ENCODE measurements around the gene KRT7.

The KRT7 gene

DNA sequence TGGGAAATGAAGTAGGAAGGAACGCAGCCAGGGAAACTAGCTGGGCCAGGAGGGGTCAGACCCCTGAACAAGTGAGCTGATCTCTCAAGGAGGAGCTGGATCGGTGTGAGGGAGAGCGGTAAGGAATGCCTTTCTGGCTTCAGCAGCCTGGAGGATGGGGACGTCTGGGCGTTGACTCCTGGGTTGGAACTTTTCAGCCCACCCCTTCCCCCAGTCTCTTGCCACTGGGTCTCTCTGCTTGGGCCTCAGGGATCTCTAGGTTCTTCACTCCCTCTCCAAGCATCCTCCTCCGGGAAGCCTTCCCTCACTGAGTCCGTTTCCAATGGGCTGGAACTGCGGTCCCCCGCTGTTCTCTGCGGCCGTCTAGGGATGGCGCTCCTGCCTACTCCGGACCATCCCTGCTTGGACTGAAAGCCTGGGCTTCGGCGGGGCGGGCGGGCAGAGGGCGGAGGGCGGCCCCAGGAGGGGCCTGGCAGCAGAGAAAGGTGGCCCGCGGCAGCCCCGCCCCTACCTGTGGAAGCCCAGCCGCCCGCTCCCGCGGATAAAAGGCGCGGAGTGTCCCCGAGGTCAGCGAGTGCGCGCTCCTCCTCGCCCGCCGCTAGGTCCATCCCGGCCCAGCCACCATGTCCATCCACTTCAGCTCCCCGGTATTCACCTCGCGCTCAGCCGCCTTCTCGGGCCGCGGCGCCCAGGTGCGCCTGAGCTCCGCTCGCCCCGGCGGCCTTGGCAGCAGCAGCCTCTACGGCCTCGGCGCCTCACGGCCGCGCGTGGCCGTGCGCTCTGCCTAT lies at the start of gene KRT7:
Gene KRT7 (plus strand): TSS at position 570 of the 788 bp plus-strand sequence. CDS start 54 bp downstream, at position 624.
- DNase-seq: no peak

DNA sequence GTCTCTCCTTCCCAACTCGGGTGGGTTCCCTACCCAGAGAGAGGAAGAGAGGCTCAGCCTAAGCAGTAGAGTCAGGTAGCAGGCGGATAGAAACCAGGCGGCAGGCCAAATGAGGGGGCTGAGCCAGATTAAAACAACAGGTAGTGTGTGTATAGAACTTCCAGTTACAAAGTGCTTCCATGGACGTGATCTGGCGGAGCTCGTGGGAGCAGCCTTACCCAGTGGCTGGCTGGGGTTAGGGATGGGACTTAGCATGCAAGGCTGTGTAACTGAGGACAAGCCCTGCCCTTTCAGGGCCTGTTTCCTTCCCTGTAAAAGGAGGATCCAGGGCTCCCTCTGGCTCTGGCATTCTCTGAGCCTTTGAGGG lies 49.5 kb upstream of the KRT7 start:
- DNase-seq: peak in 5 of 56 donors; percentile 14 to 45 (median 25)

DNA sequence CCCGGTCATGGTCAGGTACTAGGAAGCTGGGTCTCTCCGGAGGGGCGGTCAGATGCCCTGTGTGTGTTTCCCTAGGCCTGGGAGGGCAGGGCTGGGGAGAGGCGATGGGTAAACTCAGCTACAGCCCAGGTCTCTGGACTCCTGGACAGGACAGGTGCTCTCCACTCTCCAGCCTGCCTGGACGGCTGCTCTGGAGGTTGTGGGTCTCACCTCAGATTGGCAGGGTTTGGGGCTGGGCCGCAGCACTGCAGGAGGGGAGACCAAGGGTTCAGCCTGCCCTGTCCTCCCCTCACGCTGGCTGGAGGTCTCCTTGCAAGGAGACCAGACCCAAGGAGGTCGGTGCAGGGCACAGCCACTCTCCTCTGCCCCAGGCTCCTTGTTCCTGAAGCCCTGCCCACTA lies 49.1 kb upstream of the KRT7 start:
- no peak for DNase-seq

DNA sequence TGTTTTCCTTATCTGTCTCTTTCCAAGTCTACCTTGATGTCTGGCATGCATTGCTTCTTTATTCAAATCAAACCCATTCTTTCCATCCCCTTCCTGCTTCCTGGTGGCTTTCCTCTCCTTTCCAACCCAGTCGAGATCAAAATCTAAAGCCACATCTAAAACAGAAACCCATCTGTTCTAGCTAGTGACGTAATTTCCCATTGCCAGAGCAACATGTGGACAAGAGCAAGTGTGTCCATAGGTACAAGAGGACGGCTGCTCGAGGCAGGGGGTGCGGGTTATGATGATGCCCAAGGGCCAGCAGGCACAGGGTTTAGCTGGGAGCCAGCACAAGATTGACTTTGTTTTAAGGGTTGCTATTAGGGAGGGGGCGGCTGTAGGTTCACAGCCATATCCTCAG lies 48.2 kb upstream of the KRT7 start:
- no peak for DNase-seq

DNA sequence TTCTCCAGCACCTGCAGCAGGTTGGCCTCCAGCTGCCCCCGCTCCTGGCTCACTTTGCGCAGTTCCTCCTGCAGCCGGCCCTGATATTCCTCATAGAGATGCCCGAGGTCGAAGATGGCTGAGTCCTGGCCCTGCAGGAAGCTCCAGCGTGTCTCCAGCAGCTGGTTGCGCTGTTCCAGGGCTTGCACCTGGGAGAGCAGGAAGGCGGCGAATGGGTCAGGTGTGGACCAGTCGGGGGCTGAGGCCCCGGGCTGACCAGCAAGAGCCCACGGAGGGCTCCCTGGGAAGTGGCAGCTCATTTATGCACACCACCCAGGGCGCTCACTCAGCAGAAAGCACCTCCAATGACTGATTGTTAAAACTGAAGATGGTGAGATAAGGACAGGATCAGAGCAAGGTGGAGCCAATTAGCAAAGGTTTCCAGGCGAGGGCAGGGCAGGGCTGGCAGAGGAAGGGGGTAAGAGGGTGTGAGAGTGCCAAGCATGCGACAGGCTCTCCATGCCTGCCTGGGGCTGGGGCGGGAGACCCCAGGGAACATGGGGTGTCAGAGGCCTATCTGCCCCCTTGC lies 47.6 kb upstream of the KRT7 start:
- no peak for DNase-seq

DNA sequence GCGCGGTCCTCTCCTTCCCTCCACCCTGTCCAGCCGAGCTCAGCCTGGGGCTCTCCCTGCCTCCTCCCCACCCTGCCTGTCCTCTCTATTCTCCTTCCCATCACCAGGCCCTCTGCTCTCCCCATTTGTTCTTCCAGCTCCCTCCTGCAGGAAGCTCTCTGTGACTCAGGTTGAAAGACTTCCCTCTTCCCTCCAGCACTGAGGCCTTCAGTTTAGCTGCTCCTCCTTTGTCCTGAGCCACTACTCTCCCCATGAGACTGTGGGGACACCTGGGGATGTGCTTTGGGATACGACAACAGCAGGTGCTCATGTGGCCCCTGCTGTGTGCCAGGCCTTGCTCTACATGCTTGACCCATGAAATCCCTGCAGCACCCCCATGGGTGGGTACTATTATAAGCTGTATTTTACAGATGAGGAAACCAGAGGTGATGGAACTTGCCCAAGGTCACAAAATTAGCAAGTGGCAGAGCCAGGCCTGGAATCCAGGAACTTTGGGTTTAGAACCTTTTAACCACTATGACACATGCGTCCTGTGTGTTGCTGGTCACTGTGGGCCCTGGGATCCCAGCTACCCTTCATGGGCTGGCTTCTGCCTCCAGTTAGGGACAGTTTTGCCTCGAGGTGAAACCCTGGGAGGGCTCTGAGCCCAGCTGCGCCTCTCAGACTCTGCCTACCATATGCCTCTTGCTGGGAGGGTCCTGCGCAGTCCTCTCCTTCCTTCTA lies 46.8 kb upstream of the KRT7 start:
- DNase-seq: no peak

DNA sequence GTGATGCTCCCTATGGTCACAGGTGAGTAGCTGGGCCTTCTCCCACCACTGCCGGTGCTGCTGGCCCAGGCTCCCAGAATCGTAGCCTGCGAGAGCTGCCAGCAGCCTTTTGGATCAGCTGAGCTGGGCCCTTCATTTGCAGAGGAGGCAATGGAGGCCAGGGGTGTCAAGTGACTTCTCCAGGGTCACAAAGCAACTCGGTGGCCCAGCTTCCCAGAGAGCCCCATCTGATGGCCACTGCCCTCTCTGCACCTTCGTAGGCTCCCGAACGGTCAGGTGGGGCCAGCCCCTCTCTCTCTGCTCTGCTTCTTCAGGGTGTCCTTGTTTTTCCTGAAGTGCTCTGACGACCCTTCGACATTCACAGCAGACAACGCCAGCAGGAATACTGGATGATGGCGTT lies 45.8 kb upstream of the KRT7 start:
- no peak for DNase-seq

DNA sequence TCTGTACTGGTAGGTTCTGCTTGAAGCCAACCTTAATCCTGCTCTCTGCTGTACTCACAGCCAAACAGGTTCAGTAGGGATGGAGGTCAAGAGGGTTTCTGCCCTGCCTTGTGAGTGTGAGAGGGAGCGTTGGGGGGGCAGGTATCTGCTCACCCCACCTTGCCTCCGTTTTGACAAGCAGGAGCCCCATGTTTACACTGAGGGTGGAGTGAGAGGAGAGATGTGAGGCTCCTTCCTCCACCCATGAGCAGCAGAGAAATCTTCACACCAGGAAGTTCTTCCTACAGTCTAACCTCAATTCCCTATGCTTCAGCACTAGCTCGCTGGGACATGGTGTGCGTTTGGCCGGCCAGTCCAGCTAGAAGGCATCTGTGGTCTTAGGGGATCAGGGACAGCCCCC lies 45.4 kb upstream of the KRT7 start:
- no peak for DNase-seq

DNA sequence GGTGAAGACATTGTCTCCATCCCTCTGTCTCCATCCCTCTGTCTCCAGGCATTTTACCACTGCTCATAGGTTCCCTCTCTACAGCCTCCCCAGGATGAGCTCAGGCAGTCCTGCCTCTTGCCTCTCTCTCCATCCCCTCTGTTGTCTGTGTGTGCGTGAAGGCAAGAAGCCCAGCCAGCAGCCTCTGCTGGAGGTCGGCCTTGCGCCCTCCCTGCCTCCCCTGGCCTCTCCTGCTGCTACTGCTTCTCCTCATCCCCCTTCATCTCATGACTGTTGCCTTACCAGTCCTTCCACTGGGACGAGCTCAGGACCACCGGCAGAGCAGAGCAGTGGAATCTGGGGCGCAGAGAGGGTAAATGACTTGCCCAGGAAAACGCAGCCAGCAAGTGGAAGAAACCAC lies 44.4 kb upstream of the KRT7 start:
- no peak for DNase-seq

DNA sequence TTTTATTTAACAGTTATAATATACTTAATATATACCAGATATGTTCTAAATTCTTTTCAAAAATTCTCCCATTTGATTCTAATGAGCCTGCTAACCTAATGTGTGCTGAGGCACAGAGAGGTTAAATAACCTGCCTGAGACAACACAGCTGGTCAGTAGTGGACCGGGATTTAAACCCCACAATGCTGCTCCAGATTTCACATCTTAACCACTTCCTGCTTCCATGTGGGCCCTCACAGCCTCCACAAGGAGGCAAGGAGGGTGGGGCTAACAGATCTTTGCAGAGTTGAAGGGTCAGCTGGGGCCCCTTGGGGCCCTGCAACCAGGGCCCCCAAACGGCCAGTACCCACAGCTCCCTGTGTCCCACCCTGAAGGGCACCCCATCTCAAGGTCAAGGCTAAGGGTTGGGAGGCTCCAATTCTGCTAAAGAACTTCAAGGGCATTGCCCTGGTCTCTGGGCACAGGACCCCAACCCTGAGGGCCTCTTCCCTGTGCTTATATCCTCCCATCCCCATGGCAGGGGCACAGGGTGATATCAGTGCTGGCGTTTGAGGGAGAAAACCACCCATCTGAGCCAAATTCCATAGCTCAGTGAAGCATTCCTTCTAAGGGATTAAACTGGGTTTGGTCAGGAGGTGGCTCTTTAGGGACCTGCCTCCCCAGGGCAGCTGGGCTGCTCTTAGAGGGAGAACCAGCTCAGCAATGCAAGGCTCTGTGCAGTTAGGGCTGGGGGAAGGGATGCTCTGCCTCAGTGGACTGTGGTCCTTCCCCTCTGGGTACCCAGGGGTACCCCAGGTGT lies 43.5 kb upstream of the KRT7 start:
- DNase-seq: no peak

DNA sequence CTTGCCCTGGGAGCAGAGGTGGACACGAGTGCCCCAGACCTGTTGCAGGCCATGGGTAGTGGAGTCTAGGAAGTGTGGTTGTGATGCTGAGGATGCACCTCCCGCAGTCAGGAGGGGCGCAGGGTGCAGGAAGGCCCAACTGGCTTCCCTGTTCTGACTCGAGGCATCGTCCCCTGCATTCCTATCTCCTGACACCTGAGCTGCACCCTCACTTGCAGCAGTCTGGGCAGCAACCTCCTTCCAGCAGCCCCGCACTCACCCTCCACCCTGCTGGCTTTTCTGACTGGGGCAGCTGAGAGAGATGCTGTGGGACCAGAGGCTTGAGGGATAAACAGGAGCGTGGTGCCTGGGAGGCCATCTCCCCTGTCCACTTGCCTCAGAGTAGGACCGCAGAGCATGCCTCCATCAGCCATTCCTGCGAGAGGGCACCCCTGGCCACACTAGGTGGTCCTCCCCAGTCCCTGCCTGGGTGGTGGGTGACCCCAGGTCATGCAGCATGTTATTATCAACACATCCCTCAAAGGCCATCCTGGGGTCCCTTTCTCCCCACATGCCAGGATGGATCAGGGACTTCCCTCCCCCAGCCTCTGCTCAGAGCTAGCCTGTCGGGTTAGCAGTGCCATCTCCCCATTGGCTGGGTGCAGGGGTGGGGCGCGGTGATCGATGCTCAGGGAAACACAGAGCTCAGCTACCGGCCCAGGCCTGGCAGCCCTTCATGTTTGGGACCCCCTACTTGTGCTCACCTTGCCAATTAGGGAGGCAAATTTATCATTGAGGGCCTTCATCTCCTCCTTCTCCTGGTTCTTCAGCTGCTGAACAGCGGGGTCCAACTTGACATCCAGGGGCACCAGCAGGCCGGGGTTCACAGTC lies 41.9 kb upstream of the KRT7 start:
- DNase-seq: no peak

DNA sequence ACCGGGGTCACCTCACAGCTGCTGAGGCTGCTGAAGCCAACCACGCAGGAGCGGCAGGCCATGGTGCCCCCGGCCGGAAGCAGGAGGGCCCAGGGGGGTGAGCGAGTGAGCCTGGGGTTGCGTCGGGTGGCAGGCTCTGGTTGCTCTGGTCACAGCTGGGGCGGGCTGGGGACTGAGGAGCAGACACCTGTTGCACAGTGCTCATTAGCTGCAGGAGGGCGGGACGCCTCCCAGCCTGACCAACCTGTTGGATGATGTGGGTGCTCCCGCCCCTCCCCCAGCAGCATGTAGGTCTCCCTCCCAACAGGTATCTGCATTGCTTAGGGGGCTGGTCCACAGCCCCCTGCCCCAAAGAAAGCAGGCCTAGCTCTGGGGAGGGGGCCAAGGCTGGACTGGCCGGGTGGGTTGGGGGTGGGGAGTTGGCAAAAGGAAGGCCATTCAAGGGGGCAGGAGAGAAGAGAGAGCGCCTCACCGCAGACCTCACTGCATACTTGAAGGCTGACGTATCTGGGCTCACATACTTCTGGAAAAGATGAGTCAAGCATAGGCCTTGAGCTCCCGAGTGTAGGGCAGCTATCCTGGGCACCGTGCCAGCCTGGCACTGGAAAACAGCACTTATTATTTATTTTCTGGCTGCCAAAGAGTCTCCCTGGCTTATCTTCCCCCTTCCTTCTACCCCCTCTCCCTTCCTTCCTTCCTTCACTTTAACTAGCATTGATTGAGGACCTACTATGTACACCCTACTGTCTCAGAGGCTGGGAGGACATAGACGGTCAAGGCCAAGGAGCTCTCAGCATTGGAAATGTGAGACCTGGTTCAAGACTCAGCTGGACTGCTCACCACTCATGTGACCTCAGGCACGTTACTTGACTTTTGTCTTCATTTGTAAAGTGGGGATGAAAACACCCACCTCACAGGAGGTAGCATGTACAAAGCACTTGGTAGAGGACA lies 40.9 kb upstream of the KRT7 start, which contains the start of gene KRT80:
Gene KRT80 (minus strand): TSS at position 174 of the 951 bp plus-strand sequence. CDS start 112 bp downstream, at position 62.
- peak in 28 of 56 donors; percentile 4 to 82 (median 19) for DNase-seq

DNA sequence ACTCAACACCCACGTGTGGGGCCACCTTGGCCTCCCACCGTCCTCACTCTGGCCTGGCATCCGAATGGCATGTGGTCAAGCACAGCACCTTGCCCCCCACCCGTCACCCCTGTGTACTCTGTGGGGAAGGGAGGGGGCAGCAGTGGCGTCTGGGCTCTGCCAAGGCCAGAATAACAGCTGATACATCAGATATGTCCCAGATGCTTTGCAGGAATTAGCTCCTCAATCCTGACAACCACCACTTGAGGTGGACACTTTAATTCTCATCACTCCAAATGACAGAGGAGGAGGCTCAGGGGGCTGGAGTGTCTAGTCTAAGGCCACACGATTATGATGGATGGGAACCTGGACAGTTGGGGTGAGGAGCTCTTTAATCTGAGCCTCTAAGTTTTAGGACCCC lies 39.5 kb upstream of the KRT7 start:
- DNase-seq: no peak

DNA sequence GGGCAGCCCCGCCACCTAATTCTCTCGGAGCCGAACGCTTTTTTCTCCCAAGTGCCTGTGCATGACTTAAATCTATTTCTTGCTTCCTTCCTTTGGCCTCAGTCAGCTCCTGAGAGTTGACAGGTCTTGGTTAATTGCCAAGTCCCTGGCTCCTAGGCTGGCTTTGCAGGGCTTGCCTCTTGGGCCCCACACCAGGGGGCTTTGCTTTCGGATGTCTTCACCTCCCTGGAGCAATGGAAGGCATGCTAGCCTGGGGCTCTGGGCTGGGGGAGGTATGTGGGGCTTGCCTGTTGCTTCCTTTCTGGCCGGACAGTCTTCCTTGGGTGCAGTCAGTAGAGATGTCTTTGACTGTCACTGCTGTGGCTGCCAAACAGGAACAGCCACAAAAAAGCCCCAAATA lies 39.1 kb upstream of the KRT7 start:
- DNase-seq: no peak

DNA sequence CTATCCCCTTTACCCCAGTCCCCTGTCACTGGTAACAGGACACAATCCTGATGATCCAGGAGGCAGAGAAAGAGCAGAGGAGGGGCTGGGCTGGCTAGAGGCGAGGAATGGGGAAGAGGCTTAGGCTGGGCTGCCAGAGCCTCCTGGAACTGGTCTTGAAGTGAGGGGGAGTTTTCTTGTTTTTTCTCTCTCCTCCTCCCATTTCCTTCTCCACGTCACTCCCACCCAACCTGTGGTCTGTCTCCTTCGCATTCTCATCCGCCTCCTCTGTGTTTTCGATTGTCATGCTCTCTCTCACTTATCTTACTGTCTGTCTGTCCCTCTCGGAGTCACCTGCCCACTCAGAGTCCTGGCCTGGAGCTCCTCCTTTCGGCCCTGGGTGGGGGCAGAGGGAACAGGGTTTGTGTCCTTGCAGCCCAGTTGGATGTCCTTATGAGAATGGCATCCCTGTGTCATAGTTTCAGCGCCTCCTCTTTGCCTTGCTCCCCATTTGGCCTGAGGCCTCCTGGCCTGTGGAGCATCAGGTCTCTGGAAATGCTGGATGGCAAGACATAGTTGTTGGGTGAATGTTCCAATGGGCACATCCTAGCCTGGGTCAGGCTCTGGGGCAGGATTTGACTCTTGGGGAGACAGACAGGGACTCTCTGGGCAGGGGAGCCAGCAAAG lies 37.8 kb upstream of the KRT7 start:
- DNase-seq: no peak

DNA sequence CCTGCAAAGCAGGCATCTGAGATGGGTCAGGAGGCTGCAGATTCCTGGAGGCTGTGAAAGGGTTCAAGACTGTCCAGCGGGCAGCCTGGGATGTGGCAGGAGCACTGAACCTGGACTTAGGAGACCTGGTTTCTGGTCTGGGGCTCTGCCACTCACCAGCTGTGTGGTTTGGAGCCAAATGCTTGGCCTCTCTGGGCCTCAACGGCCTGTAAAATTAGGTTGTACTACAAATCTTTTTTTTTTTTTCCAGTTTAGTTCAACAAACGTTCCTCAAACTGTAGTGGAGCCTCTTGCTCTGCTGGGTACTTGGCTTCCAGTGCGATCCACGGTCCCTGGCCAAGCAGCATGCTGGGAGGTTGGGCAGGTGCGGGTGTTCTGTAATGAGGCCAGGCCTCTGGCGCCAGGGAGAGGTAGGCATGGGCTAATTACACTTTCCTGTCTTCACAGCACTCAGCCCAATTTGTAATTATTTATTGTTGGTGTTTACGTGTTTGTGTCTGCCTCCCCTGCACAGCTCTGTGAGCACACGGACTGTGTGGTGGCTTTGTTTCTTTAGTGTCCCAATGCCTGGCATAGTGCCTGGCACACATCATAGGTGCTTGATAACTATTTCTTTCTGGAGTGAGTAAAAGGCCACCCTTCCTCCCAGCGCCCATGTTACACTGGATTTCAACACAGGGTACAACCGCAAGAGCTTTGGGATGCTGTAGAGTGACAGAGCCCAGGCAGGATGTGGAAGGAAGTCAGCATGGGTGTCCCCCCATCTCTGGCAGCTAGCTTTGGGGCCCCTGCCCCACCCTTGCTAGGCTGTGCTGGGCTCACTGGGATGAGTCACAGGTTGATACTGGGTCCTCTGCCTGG lies 35.4 kb upstream of the KRT7 start:
- no peak for DNase-seq

DNA sequence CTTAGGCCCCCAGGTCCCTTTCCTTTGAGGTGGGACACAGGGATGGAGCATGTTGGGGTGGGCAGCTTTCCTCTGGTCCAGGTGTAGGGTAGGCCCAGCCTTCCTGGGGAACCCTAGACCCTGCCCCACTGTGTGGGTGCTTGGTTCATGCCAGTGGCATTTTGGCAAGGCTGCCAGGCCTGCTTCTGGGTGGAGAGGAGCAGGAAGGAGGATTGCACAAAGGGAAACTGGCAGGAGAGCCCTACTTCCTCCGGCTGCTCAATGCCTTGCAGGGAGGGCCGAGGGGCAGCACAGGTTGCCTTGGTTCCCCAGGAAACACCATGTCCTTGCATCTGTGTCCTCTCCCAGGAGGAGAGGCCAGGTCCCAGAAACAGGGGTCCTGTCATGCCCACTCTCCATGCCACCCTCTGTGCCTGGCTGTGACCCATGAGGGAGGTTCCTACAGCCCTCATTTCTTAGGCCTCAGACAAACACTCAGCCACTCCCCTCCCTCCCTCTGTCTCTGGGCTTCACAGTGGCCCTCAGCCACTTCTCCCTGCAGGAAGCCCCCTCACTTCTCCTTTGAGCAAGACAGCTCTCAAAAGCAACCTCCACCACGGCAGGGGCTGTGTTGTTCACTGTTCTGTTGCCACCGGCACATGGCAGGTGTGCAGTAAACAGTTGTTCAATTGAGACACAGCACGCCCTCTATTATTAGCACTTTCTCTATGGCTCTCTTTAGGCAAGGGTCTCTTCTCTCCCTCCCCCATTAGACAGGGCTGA lies 34.4 kb upstream of the KRT7 start:
- DNase-seq: peak in 4 of 56 donors; percentile 12 to 16 (median 12)
